H1 (cell line): Measurements from ENCODE around the gene TSKS. TPM values are rescaled to one million over a fixed set of nuclear protein-coding genes. Genes with fewer than 3 reads are reported as not detected.

ENCODE experiments used
- CTCF ChIA-PET: fragments of 300-600 bp; sonication (Branson Sonifier 250); formaldehyde crosslinking; loops from one replicate; lab custom pipeline; 2021; ENCODE audit not compliant: partially characterized antibody; lab: Charles Lee
- POLR2A ChIA-PET: fragments of 300-600 bp; sonication (Branson Sonifier 250); formaldehyde crosslinking; loops from one replicate; lab custom pipeline; 2021; ENCODE audit warnings: inconsistent platforms; ENCODE audit not compliant: partially characterized antibody; lab: Charles Lee
- DNase-seq, 2 experiments: peaks; one replicate each; pipeline versions ENCODE4 v3.0.0 to v3.0.0-alpha.2; 2010 to 2022; ENCODE audit warnings: low spot score in 2 of 2, low read depth in 1 of 2, mixed read lengths in 1 of 2
- FAIRE-seq: peaks from 2 replicates; lab custom pipeline; 2011; peaks lifted over from hg19 to GRCh38; lab: Jason Lieb, UNC
- H2AFZ ChIP-seq: 2 replicates; pipeline ENCODE4 v1.8.1; 2012; ENCODE audit warnings: low read length, inconsistent platforms
- H2AK5ac ChIP-seq: 2 replicates; pipeline ENCODE4 v1.6.1; 2013; ENCODE audit warnings: low read depth, low read length
- H2BK120ac ChIP-seq: replicated peaks from 2 replicates; pipeline ENCODE3; 2013; ENCODE audit warnings: low read depth, low read length, inconsistent platforms
- H2BK12ac ChIP-seq: 2 replicates; pipeline ENCODE4 v1.6.1; 2013; ENCODE audit warnings: low read depth, low read length
- H2BK15ac ChIP-seq: 2 replicates; pipeline ENCODE4 v1.6.1; 2013; ENCODE audit warnings: low read length
- H2BK20ac ChIP-seq: 2 replicates; pipeline ENCODE4 v1.6.1; 2013; ENCODE audit warnings: low read length
- H2BK5ac ChIP-seq: 2 replicates; pipeline ENCODE4 v1.6.1; 2013; ENCODE audit warnings: low read depth, low read length
- H3K14ac ChIP-seq: 2 replicates; pipeline ENCODE4 v1.6.1; 2013; ENCODE audit warnings: inconsistent platforms; ENCODE audit not compliant: insufficient read length
- H3K18ac ChIP-seq: 2 replicates; pipeline ENCODE4 v1.6.1; 2013; ENCODE audit warnings: low read length; ENCODE audit errors: extremely low read depth
- H3K23ac ChIP-seq: 2 replicates; pipeline ENCODE4 v1.6.1; 2013; ENCODE audit warnings: inconsistent platforms; ENCODE audit not compliant: insufficient read length
- H3K23me2 ChIP-seq: 2 replicates; pipeline ENCODE4 v1.6.1; 2013; ENCODE audit warnings: low read depth, low read length
- H3K27ac ChIP-seq: 2 replicates; pipeline ENCODE4 v1.6.1; 2011; ENCODE audit warnings: low read depth, low read length, inconsistent platforms
- H3K27me3 ChIP-seq, 4 experiments: replicated peaks in 1 of 4; 1 replicate in 1 of 4; 2 replicates in 3 of 4; pipeline versions ENCODE4 v1.6.1 to v1.8.1; 2011 to 2013; ENCODE audit warnings: low read length in 3 of 4, mild to moderate bottlenecking in 3 of 4, inconsistent platforms in 2 of 4, mixed read lengths in 2 of 4, moderate library complexity in 1 of 4; ENCODE audit not compliant: control insufficient read depth in 3 of 4, insufficient read depth in 3 of 4; ENCODE audit errors: extremely low read depth in 1 of 4
- H3K36me3 ChIP-seq, 4 experiments: 2 replicates each; pipeline versions ENCODE4 v1.6.1 to v1.8.1; 2011 to 2013; ENCODE audit warnings: mild to moderate bottlenecking in 4 of 4, low read length in 3 of 4, moderate library complexity in 2 of 4, control low read depth in 1 of 4, inconsistent platforms in 1 of 4; ENCODE audit not compliant: insufficient read depth in 4 of 4, control insufficient read depth in 2 of 4
- H3K4ac ChIP-seq: replicated peaks from 2 replicates; pipeline ENCODE3; 2013; ENCODE audit warnings: low read length, low read depth, mixed read lengths, inconsistent platforms; ENCODE audit not compliant: insufficient read length
- H3K4me1 ChIP-seq, 4 experiments: replicated peaks in 1 of 4; 1 replicate in 1 of 4; 2 replicates in 3 of 4; pipeline versions ENCODE4 v1.6.1 to v1.8.1; 2011 to 2013; ENCODE audit warnings: low read length in 3 of 4, inconsistent platforms in 2 of 4, mixed read lengths in 1 of 4; ENCODE audit not compliant: insufficient read depth in 4 of 4, control insufficient read depth in 3 of 4
- H3K4me2 ChIP-seq, 2 experiments: 2 replicates each; pipeline versions ENCODE4 v1.6.1 to v1.8.1; 2011 to 2013; ENCODE audit warnings: low read depth in 2 of 2, low read length in 2 of 2, control low read depth in 1 of 2, inconsistent platforms in 1 of 2, mild to moderate bottlenecking in 1 of 2; ENCODE audit not compliant: insufficient read depth in 1 of 2
- H3K4me3 ChIP-seq, 4 experiments: fragments of 200-600, 300-600 bp in 1 of 4; sonication (generic), shearing (Covaris generic), sonication (Bioruptor Twin) in 1 of 4; 2 replicates each; pipeline versions ENCODE4 v1.5.1 to v1.8.1; 2011 to 2016; ENCODE audit warnings: low read length in 4 of 4, low read depth in 3 of 4, control low read depth in 2 of 4, inconsistent platforms in 2 of 4, mild to moderate bottlenecking in 2 of 4, mixed read lengths in 1 of 4, moderate library complexity in 1 of 4; ENCODE audit not compliant: insufficient read depth in 2 of 4; ENCODE audit errors: extremely low read depth in 1 of 4
- H3K56ac ChIP-seq: replicated peaks from 2 replicates; pipeline ENCODE3; 2013; ENCODE audit warnings: low read depth, mild to moderate bottlenecking, mixed read lengths, low read length, inconsistent platforms; ENCODE audit not compliant: insufficient read length
- H3K79me1 ChIP-seq: 2 replicates; pipeline ENCODE4 v1.6.1; 2013; ENCODE audit warnings: low read depth, low read length, control low read depth
- H3K79me2 ChIP-seq, 2 experiments: 2 replicates each; pipeline versions ENCODE4 v1.6.1 to v1.8.1; 2012 to 2013; ENCODE audit warnings: low read length in 2 of 2, mild to moderate bottlenecking in 2 of 2, inconsistent platforms in 1 of 2; ENCODE audit not compliant: insufficient read depth in 2 of 2, control insufficient read depth in 1 of 2
- H3K9ac ChIP-seq, 4 experiments: replicated peaks in 1 of 4; 1 replicate in 1 of 4; 2 replicates in 3 of 4; pipeline versions ENCODE4 v1.6.1 to v1.8.1; 2011 to 2013; ENCODE audit warnings: low read depth in 3 of 4, low read length in 3 of 4, control low read depth in 2 of 4, mild to moderate bottlenecking in 2 of 4, moderate library complexity in 2 of 4, inconsistent platforms in 1 of 4; ENCODE audit errors: extremely low read depth in 1 of 4
- H3K9me3 ChIP-seq, 2 experiments: 2 replicates each; pipeline versions ENCODE4 v1.6.1 to v1.8.1; 2012 to 2013; ENCODE audit warnings: mild to moderate bottlenecking in 2 of 2, moderate library complexity in 2 of 2, control low read depth in 1 of 2, inconsistent platforms in 1 of 2, low read depth in 1 of 2, low read length in 1 of 2, mixed read lengths in 1 of 2; ENCODE audit not compliant: insufficient read depth in 2 of 2
- H4K20me1 ChIP-seq, 2 experiments: replicated peaks in 1 of 2; 2 replicates each; pipeline versions ENCODE3 to v1.8.1; 2011 to 2013; ENCODE audit warnings: inconsistent platforms in 2 of 2, low read length in 2 of 2, mild to moderate bottlenecking in 1 of 2; ENCODE audit not compliant: insufficient read depth in 2 of 2, control insufficient read depth in 1 of 2
- H4K5ac ChIP-seq: 2 replicates; pipeline ENCODE4 v1.6.1; 2013; ENCODE audit warnings: low read length, low read depth, mixed read lengths, inconsistent platforms; ENCODE audit not compliant: insufficient read length
- H4K8ac ChIP-seq: 2 replicates; pipeline ENCODE4 v1.8.0; 2013; ENCODE audit warnings: mild to moderate bottlenecking, moderate library complexity, low read length, inconsistent platforms; ENCODE audit not compliant: insufficient read depth; ENCODE audit errors: extremely low read depth
- H4K91ac ChIP-seq: replicated peaks from 2 replicates; pipeline ENCODE3; 2013; ENCODE audit warnings: low read length, mixed read lengths, inconsistent platforms; ENCODE audit not compliant: insufficient read length
- CREB1 ChIP-seq: IDR thresholded peaks from 2 replicates; pipeline ENCODE4 v1.6.1; 2012; ENCODE audit warnings: inconsistent platforms
- GABPA ChIP-seq: IDR thresholded peaks from 2 replicates; pipeline ENCODE4 v1.6.1; 2011; ENCODE audit warnings: mild to moderate bottlenecking, low read length, moderate library complexity, borderline replicate concordance; ENCODE audit not compliant: insufficient read depth
- JUND ChIP-seq: IDR thresholded peaks from 2 replicates; pipeline ENCODE4 v1.6.1; 2011; ENCODE audit warnings: mild to moderate bottlenecking, improper control_type of control experiment, low read length
- RFX5 ChIP-seq: IDR thresholded peaks from 2 replicates; pipeline ENCODE4 v1.6.1; 2011; ENCODE audit warnings: low read depth, low read length, improper control_type of control experiment, borderline replicate concordance
- SAP30 ChIP-seq: fragments of 300-600 bp; sonication (generic); IDR thresholded peaks from 2 replicates; pipeline ENCODE4 v1.7.1; 2012; ENCODE audit warnings: low read length, moderate library complexity, mild to moderate bottlenecking, inconsistent platforms; ENCODE audit not compliant: insufficient read depth, insufficient replicate concordance
- SP1 ChIP-seq: IDR thresholded peaks from 2 replicates; pipeline ENCODE4 v1.6.1; 2011; ENCODE audit warnings: low read depth, low read length
- SP4 ChIP-seq: IDR thresholded peaks from 2 replicates; pipeline ENCODE4 v1.6.1; 2012; ENCODE audit warnings: low read length, inconsistent platforms
- SRF ChIP-seq: IDR thresholded peaks from 2 replicates; pipeline ENCODE4 v1.6.1; 2011; ENCODE audit warnings: mild to moderate bottlenecking, low read depth, low read length, moderate library complexity
- TCF12 ChIP-seq: IDR thresholded peaks from 2 replicates; pipeline ENCODE4 v1.6.1; 2011; ENCODE audit warnings: low read depth, mild to moderate bottlenecking, low read length
- TEAD4 ChIP-seq: IDR thresholded peaks from 2 replicates; pipeline ENCODE4 v1.6.1; 2012; ENCODE audit warnings: low read depth, low read length, inconsistent platforms, mixed read lengths
- USF2 ChIP-seq: IDR thresholded peaks from 2 replicates; pipeline ENCODE4 v1.6.1; 2011; ENCODE audit warnings: low read length, improper control_type of control experiment
- WGBS, 2 experiments: shearing (Covaris generic) in 1 of 2; methylation state at CpG; one replicate each; pipeline versions ENCODE4 v1.1.6 to v1.1.7; 2013 to 2015; ENCODE audit warnings: low lambda C conversion rate in 2 of 2, mixed read lengths in 2 of 2, inconsistent platforms in 1 of 2, low coverage in 1 of 2, missing lambda C conversion rate in 1 of 2; ENCODE audit not compliant: insufficient replicate concordance in 2 of 2, insufficient coverage in 1 of 2, insufficient read length in 1 of 2; ENCODE audit errors: extremely low coverage in 1 of 2, missing lambda C conversion rate in 1 of 2; 5-methylcytosine and 5-hydroxymethylcytosine counted together
- polyA plus RNA-seq, 7 experiments: library from polyadenylated mRNA; depleted of rRNA in 3 of 7; stranded (reverse) in 5 of 7; unstranded in 2 of 7; fragments of >200 nt in 5 of 7; fragments of 200-250 nt in 2 of 7; gene quantifications; 1 replicate in 5 of 7; 2 replicates in 1 of 7; 4 replicates in 1 of 7; pipeline versions ENCODE4 v1.2.1 to v1.2.3, GENCODE V29; 2011 to 2013; ENCODE audit warnings: missing spikeins in 2 of 7, mixed read lengths in 2 of 7
- total RNA-seq: library from RNA; stranded (reverse); fragmentation: NEBNext Ultra II Directional; extraction: Animal tissue kit (Norgen Biotek cat#: 25700); gene quantifications from 2 replicates; pipeline ENCODE4 v1.2.1, GENCODE V29; 2021

Gene TSKS
- total and polyA plus RNA-seq, 2 of the 8 experiments (the other 6 are each of a cell fraction or from before 2014, with no cell fraction given), result 0.21 TPM; not detected in 1

- Histone ChIP-seq H3K4me2 (no peak overlapping the region), H3K4ac (no peak overlapping the region), H3K4me3 (no peak overlapping the region), H2AK5ac (no peak overlapping the region), H2BK20ac (no peak overlapping the region), H4K20me1 (peaks cover 0 to 2% of the 10 kb centered on the region in 2 experiments), H3K27me3 (no peaks in the 10 kb centered on the region), H3K9me3 (peaks cover 0 to 2% of the 10 kb centered on the region in 2 experiments; a peak in 1 of 4 replicates), H3K79me2 (no peaks in the 10 kb centered on the region), H2BK12ac (no peak overlapping the region), H3K23ac (no peak overlapping the region), H3K79me1 (no peaks in the 10 kb centered on the region), H3K4me1 (no peaks in the 10 kb centered on the region; a peak in 1 of 7 replicates), H3K36me3 (peaks cover 8 to 32% (median 19%) of the 10 kb centered on the region in 4 experiments), H4K8ac (no peak overlapping the region), H3K14ac (no peak overlapping the region), H2BK15ac (no peak overlapping the region), H2AFZ (no peak overlapping the region), H4K5ac (no peak overlapping the region), H3K9ac (no peak overlapping the region), H3K27ac (no peak overlapping the region), H2BK5ac (no peak overlapping the region), H2BK120ac (no peak overlapping the region), H4K91ac (no peak overlapping the region), H3K56ac (no peak overlapping the region), H3K18ac (no peak overlapping the region), H3K23me2 (peaks cover 7% of the 10 kb centered on the region; the same call in 1 of the 2 replicates)
- no peak for TF ChIP-seq SP4
- no peak for TF ChIP-seq TCF12
- no peak for TF ChIP-seq SRF
- no peak for TF ChIP-seq GABPA
- no peak for TF ChIP-seq CREB1
- no peak for TF ChIP-seq USF2
- TF ChIP-seq SP1, result no peak
- no peak for TF ChIP-seq SAP30
- no peak for TF ChIP-seq TEAD4
- TF ChIP-seq JUND, result no peak
- no peak for TF ChIP-seq RFX5
- no peak for FAIRE-seq
- ChIA-PET POLR2A (interaction anchor here (0.6 to 7.7 kb wide), 5 partner anchors 23 to 219 kb away, joined by 3 to 51 read pairs (median 4); partner anchors contain the start of genes ADM5, AP2A1 and CPT1C), CTCF (interaction anchor here (0.6 to 1.2 kb wide), 2 partner anchors 38 to 2000 kb away, joined by 4 read pairs; no protein-coding TSS in a partner anchor)
- 79% methylated on average over 20 of the region's 20 CpGs; no CpG with 5 or more reads in 1 of the 2 experiments for WGBS, 2 experiments
- DNase-seq, result peak; percentile 74 to 92
Measured at GRCh38 chr19:49712397-49712859, 50.7 kb downstream of the TSKS start.
